HCT116 (cell line): ENCODE results near the gene WNT5B. TPM values are rescaled to one million over a fixed set of nuclear protein-coding genes. Genes with fewer than 3 reads are reported as not detected.

Source experiments
- ATAC-seq: fragments of 200-7000 bp; cut with Tn5 transposase; 2 replicates; pipeline ENCODE4 v1.9.1; 2020; ENCODE audit warnings: mild to moderate bottlenecking, moderate library complexity
- BruUV-seq: library from RNA; stranded (reverse); fragments of 400-500 nt; replicated peaks from 2 replicates; lab custom pipeline; 2021; lab: Mats Ljungman, UMichigan
- CTCF ChIA-PET: fragments of 300-600 bp; sonication (Branson Sonifier 250); formaldehyde crosslinking; loops from one replicate; lab custom pipeline; 2021; ENCODE audit warnings: antibody characterized with exemption; lab: Charles Lee
- POLR2A ChIA-PET: fragments of 300-600, 350-600 bp; sonication (Branson Sonifier 250); formaldehyde crosslinking; loops from one replicate; lab custom pipeline; 2021; ENCODE audit warnings: antibody characterized with exemption; lab: Charles Lee
- RAD21 ChIA-PET, 2 experiments: fragments of 300-600 bp; sonication (Branson Sonifier 250); formaldehyde crosslinking; loops; one replicate each; lab custom pipeline; 2023; ENCODE audit warnings: low total read pairs in 2 of 2; ENCODE audit not compliant: uncharacterized antibody in 2 of 2, unreplicated experiment in 2 of 2, low non-redundant PET in 1 of 2; lab: Charles Lee
- DNase-seq: peaks from one replicate; pipeline ENCODE4 v3.0.0-alpha.2; 2010; ENCODE audit warnings: low read depth, low spot score
- H2AFZ ChIP-seq: fragments of 200-600 bp; shearing (Covaris generic), sonication (generic); 2 replicates; pipeline ENCODE4 v1.6.1; 2017; ENCODE audit warnings: low read depth, mixed run types, mixed read lengths, antibody characterized with exemption, low read length; ENCODE audit not compliant: poor library complexity, severe bottlenecking
- H3K27ac ChIP-seq: 2 replicates; pipeline ENCODE4 v1.5.1; 2012; ENCODE audit warnings: low read depth, low read length
- H3K27me3 ChIP-seq: fragments of 200-600 bp; sonication (generic); 2 replicates; pipeline ENCODE4 v1.6.1; 2016; ENCODE audit warnings: mixed run types, low read length, mixed read lengths; ENCODE audit not compliant: insufficient read depth
- H3K36me3 ChIP-seq, 2 experiments: fragments of 200-500 bp in 1 of 2; fragments of 200-600 bp in 1 of 2; sonication (Bioruptor generic) in 1 of 2; sonication (generic) in 1 of 2; 2 replicates each; pipeline versions ENCODE4 v1.5.1 to v1.6.1; 2014 to 2016; ENCODE audit warnings: low read length in 2 of 2, inconsistent platforms in 1 of 2, mixed read lengths in 1 of 2, mixed run types in 1 of 2; ENCODE audit not compliant: insufficient read depth in 2 of 2, control insufficient read depth in 1 of 2
- H3K4me1 ChIP-seq, 2 experiments: fragments of 200-600 bp in 1 of 2; sonication (generic) in 1 of 2; 2 replicates each; pipeline versions ENCODE4 v1.5.1 to v1.6.1; 2012 to 2017; ENCODE audit warnings: low read length in 2 of 2, inconsistent platforms in 1 of 2, mild to moderate bottlenecking in 1 of 2, mixed read lengths in 1 of 2, mixed run types in 1 of 2, moderate library complexity in 1 of 2; ENCODE audit not compliant: insufficient read depth in 2 of 2, control insufficient read depth in 1 of 2
- H3K4me2 ChIP-seq: fragments of 200-600 bp; sonication (generic); 2 replicates; pipeline ENCODE4 v1.6.1; 2017; ENCODE audit warnings: mixed run types, low read length, mixed read lengths
- H3K4me3 ChIP-seq, 2 experiments: fragments of 200-600 bp in 1 of 2; sonication (generic) in 1 of 2; replicated peaks in 1 of 2; 2 replicates each; pipeline ENCODE4 v1.5.1; 2011 to 2016; ENCODE audit warnings: low read length in 2 of 2, control low read depth in 1 of 2, low read depth in 1 of 2, mild to moderate bottlenecking in 1 of 2, mixed read lengths in 1 of 2, mixed run types in 1 of 2
- H3K79me2 ChIP-seq: fragments of 200-600 bp; sonication (generic); 2 replicates; pipeline ENCODE4 v1.6.1; 2017; ENCODE audit warnings: mild to moderate bottlenecking, mixed run types, low read length, moderate library complexity, mixed read lengths; ENCODE audit not compliant: insufficient read depth
- H3K9ac ChIP-seq: fragments of 200-600 bp; sonication (generic); 2 replicates; pipeline ENCODE4 v1.6.1; 2016; ENCODE audit warnings: low read length, mixed read lengths
- H3K9me2 ChIP-seq: fragments of 200-600 bp; sonication (generic), shearing (Covaris generic); 2 replicates; pipeline ENCODE4 v1.6.1; 2017; ENCODE audit warnings: mixed run types, mild to moderate bottlenecking, moderate library complexity; ENCODE audit not compliant: insufficient read depth
- H3K9me3 ChIP-seq, 2 experiments: fragments of 200-500 bp in 1 of 2; fragments of 200-600 bp in 1 of 2; sonication (Bioruptor generic) in 1 of 2; sonication (generic) in 1 of 2; 2 replicates each; pipeline ENCODE4 v1.6.1; 2014 to 2017; ENCODE audit warnings: low read length in 2 of 2, mixed read lengths in 2 of 2, inconsistent platforms in 1 of 2, low read depth in 1 of 2, mild to moderate bottlenecking in 1 of 2, mixed run types in 1 of 2, moderate library complexity in 1 of 2; ENCODE audit not compliant: control insufficient read depth in 1 of 2, insufficient read depth in 1 of 2
- H4K20me1 ChIP-seq: fragments of 200-600 bp; sonication (generic), shearing (Covaris generic); 2 replicates; pipeline ENCODE4 v1.6.1; 2017; ENCODE audit warnings: mixed run types, mild to moderate bottlenecking, moderate library complexity; ENCODE audit not compliant: insufficient read depth
- CBX3 ChIP-seq: IDR thresholded peaks from 2 replicates; pipeline ENCODE4 v1.6.1; 2012; ENCODE audit warnings: low read depth
- CEBPB ChIP-seq: IDR thresholded peaks from 2 replicates; pipeline ENCODE4 v1.6.1; 2012; ENCODE audit warnings: low read depth
- CTCF ChIP-seq, 3 experiments: fragments of 200-600 bp in 1 of 3; sonication (generic) in 1 of 3; IDR thresholded peaks in 2 of 3; conservative IDR thresholded peaks in 1 of 3; 2 replicates each; pipeline ENCODE4 v1.5.1; 2012 to 2017; ENCODE audit warnings: low read depth in 2 of 3, low read length in 2 of 3, antibody characterized with exemption in 1 of 3, borderline replicate concordance in 1 of 3, control low read depth in 1 of 3, mild to moderate bottlenecking in 1 of 3, mixed read lengths in 1 of 3, mixed run types in 1 of 3, moderate library complexity in 1 of 3; ENCODE audit not compliant: insufficient read depth in 1 of 3
- EGR1 ChIP-seq: IDR thresholded peaks from 2 replicates; pipeline ENCODE4 v1.6.1; 2012; ENCODE audit warnings: low read depth
- ELF1 ChIP-seq: IDR thresholded peaks from 2 replicates; pipeline ENCODE4 v1.6.1; 2012; ENCODE audit warnings: low read depth, borderline replicate concordance
- EZH2 ChIP-seq: fragments of 200-600 bp; sonication (generic); IDR thresholded peaks from 2 replicates; pipeline ENCODE4 v1.6.1; 2017; ENCODE audit warnings: antibody characterized with exemption, mixed run types
- EZH2phosphoT487 ChIP-seq: fragments of 200-600 bp; IDR thresholded peaks from 2 replicates; pipeline ENCODE4 v1.6.1; 2018; ENCODE audit warnings: antibody characterized with exemption, borderline replicate concordance
- FOSL1 ChIP-seq: IDR thresholded peaks from 2 replicates; pipeline ENCODE4 v1.6.1; 2012; ENCODE audit warnings: low read depth
- JUND ChIP-seq: IDR thresholded peaks from 2 replicates; pipeline ENCODE4 v1.6.1; 2012
- POLR2AphosphoS5 ChIP-seq: IDR thresholded peaks from 2 replicates; pipeline ENCODE4 v1.6.1; 2011; ENCODE audit warnings: mild to moderate bottlenecking, low read depth, low read length, moderate library complexity
- RAD21 ChIP-seq: IDR thresholded peaks from 2 replicates; pipeline ENCODE4 v1.6.1; 2012; ENCODE audit warnings: low read depth, mild to moderate bottlenecking
- SIN3A ChIP-seq: IDR thresholded peaks from 2 replicates; pipeline ENCODE4 v1.6.1; 2012; ENCODE audit warnings: low read depth
- SP1 ChIP-seq: IDR thresholded peaks from 2 replicates; pipeline ENCODE4 v1.6.1; 2012; ENCODE audit warnings: low read depth
- YY1 ChIP-seq: IDR thresholded peaks from 2 replicates; pipeline ENCODE4 v1.6.1; 2011; ENCODE audit warnings: low read length, low read depth, moderate library complexity, mild to moderate bottlenecking; ENCODE audit not compliant: insufficient replicate concordance; ENCODE audit errors: extremely low read depth
- ZFX ChIP-seq: fragments of 450-650 bp; IDR thresholded peaks from 2 replicates; pipeline ENCODE4 v1.6.1; 2017
- ZNF274 ChIP-seq: fragments of 200-500 bp; sonication (Bioruptor generic); IDR thresholded peaks from 2 replicates; pipeline ENCODE4 v1.6.1; 2014; ENCODE audit warnings: mild to moderate bottlenecking, low read depth, low read length, inconsistent platforms
- intact Hi-C: fragments of 100-400 bp; cut with micrococcal nuclease; formaldehyde crosslinking; loops from 2 replicates; pipeline ENCODE4 v1.10.0; 2022
- total RNA-seq: library from RNA; stranded (reverse); gene quantifications from one replicate; pipeline ENCODE4 v1.2.1, GENCODE V29; 2021; ENCODE audit not compliant: unreplicated experiment
- TF ChIP-seq, protein P1 (sequence below): IDR thresholded peaks from 2 replicates; pipeline ENCODE4 v1.6.1; 2012
- TF ChIP-seq, protein P2 (sequence below): IDR thresholded peaks from 2 replicates; pipeline ENCODE4 v1.6.1; 2012

Gene WNT5B
- total RNA-seq, 1 experiment from 2014 or later = 0.52 TPM

- POLR2A ChIA-PET = no interaction called here
- Histone ChIP-seq H3K9me3 (no peaks in the 10 kb centered on the region), H3K79me2 (peaks cover 36% of the 10 kb centered on the region), H3K9ac (no peak overlapping the region), H3K27me3 (no peaks in the 10 kb centered on the region), H3K9me2 (no peaks in the 10 kb centered on the region), H2AFZ (no peak overlapping the region), H3K36me3 (no peaks in the 10 kb centered on the region), H4K20me1 (no peaks in the 10 kb centered on the region), H3K4me3 (no peak overlapping the region), H3K4me1 (peaks cover 11 to 19% of the 10 kb centered on the region in 2 experiments), H3K27ac (no peak overlapping the region), H3K4me2 (no peak overlapping the region)
- CTCF ChIA-PET = interaction anchor here (1.8 kb wide), 1 partner anchor 470 kb away, joined by 9 read pairs; no protein-coding TSS in a partner anchor
- RAD21 ChIA-PET = no interaction called here
- DNase-seq = no peak
- TF ChIP-seq SP1 (no peak), EZH2phosphoT487 (no peak), EGR1 (no peak), CBX3 (no peak), JUND (no peak), POLR2AphosphoS5 (no peak)
- TF ChIP-seq, protein P1, sequence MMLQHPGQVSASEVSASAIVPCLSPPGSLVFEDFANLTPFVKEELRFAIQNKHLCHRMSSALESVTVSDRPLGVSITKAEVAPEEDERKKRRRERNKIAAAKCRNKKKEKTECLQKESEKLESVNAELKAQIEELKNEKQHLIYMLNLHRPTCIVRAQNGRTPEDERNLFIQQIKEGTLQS = no peak
- TF ChIP-seq, protein P2, sequence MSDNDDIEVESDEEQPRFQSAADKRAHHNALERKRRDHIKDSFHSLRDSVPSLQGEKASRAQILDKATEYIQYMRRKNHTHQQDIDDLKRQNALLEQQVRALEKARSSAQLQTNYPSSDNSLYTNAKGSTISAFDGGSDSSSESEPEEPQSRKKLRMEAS = no peak
- no TSS peak for BruUV-seq
- intact Hi-C loops = no loop called here
- no peak for ATAC-seq
Observed at GRCh38 chr12:1587927-1588574, 41.0 kb upstream of the WNT5B start.

GRCh38 chr12:1588575-1588947, 40.5 kb upstream of the WNT5B start:
- no peaks in the 10 kb centered on the region for H3K9me2 ChIP-seq
- no peak overlapping the region for H3K4me3 ChIP-seq
- H3K4me2 ChIP-seq = no peak overlapping the region
- H2AFZ ChIP-seq = no peak overlapping the region
- H3K27ac ChIP-seq = no peak overlapping the region
- no peaks in the 10 kb centered on the region for H3K27me3 ChIP-seq
- H3K9me3 ChIP-seq = no peaks in the 10 kb centered on the region
- TF ChIP-seq EZH2phosphoT487 = no peak
- no peak for TF ChIP-seq EGR1
- no peak for TF ChIP-seq SIN3A
- TF ChIP-seq POLR2AphosphoS5 = no peak
- no peak for TF ChIP-seq SP1
- no peak for TF ChIP-seq RAD21
- no peak for TF ChIP-seq YY1
- no peak for TF ChIP-seq CTCF (IDR thresholded peaks at IDR 0.05 in 2 of 3, conservative IDR thresholded peaks at IDR 0.05 in 1 of 3; ENCODE audit: borderline replicate concordance in 1 of 3, insufficient read depth in 1 of 3, low read depth in 2 of 3, low read length in 2 of 3)
- TF ChIP-seq CEBPB = no peak
- no peak for TF ChIP-seq ELF1
- no peak for TF ChIP-seq ZNF274
- TF ChIP-seq EZH2 = no peak
- TF ChIP-seq FOSL1 = no peak
- TF ChIP-seq ZFX = no peak
- TF ChIP-seq, all 23 proteins: peak for 0
- ATAC-seq (no peak), DNase-seq (no peak)
- H3K79me2 ChIP-seq = peaks cover 41% of the 10 kb centered on the region
- ChIA-PET CTCF (interaction anchor here (1.8 kb wide), 1 partner anchor 471 kb away, joined by 9 read pairs; no protein-coding TSS in a partner anchor), POLR2A (no interaction called here), RAD21 (no interaction called here)
- intact Hi-C loops = no loop called here
- peaks cover 13 to 20% of the 10 kb centered on the region in 2 experiments for H3K4me1 ChIP-seq
- H3K36me3 ChIP-seq = no peaks in the 10 kb centered on the region
- H3K9ac ChIP-seq = no peak overlapping the region
- BruUV-seq = no TSS peak
- H4K20me1 ChIP-seq = no peaks in the 10 kb centered on the region
